HG02981 (cell line): ENCODE measurements around the gene KLHDC4.

Experiments used
- ATAC-seq: cut with Tn5 transposase; IDR thresholded peaks from one replicate; pipeline ENCODE4 v1.9.1; 2021; ENCODE audit warnings: mild to moderate bottlenecking, moderate library complexity; ENCODE audit not compliant: unreplicated experiment

KLHDC4 gene

GRCh38 chr16:87701505-87701921 lies 64.3 kb downstream of the KLHDC4 start:
- no peak for ATAC-seq

- ATAC-seq, result no peak
Observed at GRCh38 chr16:87701078-87701460, 64.7 kb downstream of the KLHDC4 start.

- no peak for ATAC-seq
Observed at GRCh38 chr16:87700406-87701077, 65.2 kb downstream of the KLHDC4 start.

- ATAC-seq, result no peak
Observed at GRCh38 chr16:87698676-87699199, 67.0 kb downstream of the KLHDC4 start.

- ATAC-seq, result no peak
Observed at GRCh38 chr16:87698241-87698640, 67.5 kb downstream of the KLHDC4 start.

GRCh38 chr16:87697792-87698191 lies 68.0 kb downstream of the KLHDC4 start:
- ATAC-seq, result no peak

GRCh38 chr16:87697256-87697655 lies 68.5 kb downstream of the KLHDC4 start:
- ATAC-seq, result no peak

GRCh38 chr16:87696726-87697125 lies 69.1 kb downstream of the KLHDC4 start:
- no peak for ATAC-seq

GRCh38 chr16:87695534-87695933 lies 70.3 kb downstream of the KLHDC4 start:
- ATAC-seq, result no peak

GRCh38 chr16:87694441-87695125 lies 71.2 kb downstream of the KLHDC4 start:
- ATAC-seq, result no peak

GRCh38 chr16:87693827-87694226 lies 72.0 kb downstream of the KLHDC4 start:
- no peak for ATAC-seq

GRCh38 chr16:87692756-87693155 lies 73.0 kb downstream of the KLHDC4 start:
- no peak for ATAC-seq

- ATAC-seq, result no peak
Observed at GRCh38 chr16:87692176-87692575, 73.6 kb downstream of the KLHDC4 start.

GRCh38 chr16:87691686-87692079 lies 74.1 kb downstream of the KLHDC4 start:
- no peak for ATAC-seq

GRCh38 chr16:87690911-87691685 lies 74.7 kb downstream of the KLHDC4 start:
- no peak for ATAC-seq

- ATAC-seq, result no peak
Observed at GRCh38 chr16:87689956-87690465, 75.8 kb downstream of the KLHDC4 start.

GRCh38 chr16:87688876-87689815 lies 76.6 kb downstream of the KLHDC4 start:
- ATAC-seq, result no peak

GRCh38 chr16:87687998-87688529 lies 77.7 kb downstream of the KLHDC4 start:
- ATAC-seq, result no peak

- ATAC-seq, result no peak
Observed at GRCh38 chr16:87687126-87687910, 78.5 kb downstream of the KLHDC4 start.
